ENCODE data around the gene GCC1. TPM values are rescaled to one million over a fixed set of nuclear protein-coding genes. Genes with fewer than 3 reads are reported as not detected.
"Not testable (repeated sequence)": the region's sequence is repeated elsewhere in the genome, so short reads cannot be mapped to it uniquely, and the experiment has no call there.

The GCC1 gene
- total and polyA plus RNA-seq, 8 donors = 11.1 to 16.9 (median 13.1) TPM

DNA sequence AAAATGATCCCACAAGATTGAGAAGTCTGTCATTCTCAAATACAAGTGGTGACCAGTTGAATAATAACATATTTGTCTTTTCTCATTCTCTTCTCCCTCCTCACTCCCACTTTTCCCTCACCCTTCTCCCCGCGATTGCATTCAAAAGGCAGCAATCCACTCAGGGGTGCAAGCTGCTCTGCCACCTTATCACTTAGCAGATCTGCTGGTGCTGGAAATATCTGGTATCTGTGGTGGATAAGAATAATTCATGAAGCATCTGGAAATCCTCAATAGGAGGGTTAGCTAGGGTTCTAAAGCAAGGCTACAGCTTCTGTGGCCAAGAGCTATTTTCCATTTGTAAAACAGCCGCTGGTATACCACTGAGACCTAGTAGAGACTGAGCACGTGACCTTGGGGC is 43.8 kb downstream of the GCC1 start:
- no peaks in the 10 kb centered on the region for H3K4me1 ChIP-seq
- H3K27me3 ChIP-seq = peaks cover 16 to 31% of the 10 kb centered on the region in 2 donors
- no peaks in the 10 kb centered on the region for H3K36me3 ChIP-seq
- TF ChIP-seq, protein P1, sequence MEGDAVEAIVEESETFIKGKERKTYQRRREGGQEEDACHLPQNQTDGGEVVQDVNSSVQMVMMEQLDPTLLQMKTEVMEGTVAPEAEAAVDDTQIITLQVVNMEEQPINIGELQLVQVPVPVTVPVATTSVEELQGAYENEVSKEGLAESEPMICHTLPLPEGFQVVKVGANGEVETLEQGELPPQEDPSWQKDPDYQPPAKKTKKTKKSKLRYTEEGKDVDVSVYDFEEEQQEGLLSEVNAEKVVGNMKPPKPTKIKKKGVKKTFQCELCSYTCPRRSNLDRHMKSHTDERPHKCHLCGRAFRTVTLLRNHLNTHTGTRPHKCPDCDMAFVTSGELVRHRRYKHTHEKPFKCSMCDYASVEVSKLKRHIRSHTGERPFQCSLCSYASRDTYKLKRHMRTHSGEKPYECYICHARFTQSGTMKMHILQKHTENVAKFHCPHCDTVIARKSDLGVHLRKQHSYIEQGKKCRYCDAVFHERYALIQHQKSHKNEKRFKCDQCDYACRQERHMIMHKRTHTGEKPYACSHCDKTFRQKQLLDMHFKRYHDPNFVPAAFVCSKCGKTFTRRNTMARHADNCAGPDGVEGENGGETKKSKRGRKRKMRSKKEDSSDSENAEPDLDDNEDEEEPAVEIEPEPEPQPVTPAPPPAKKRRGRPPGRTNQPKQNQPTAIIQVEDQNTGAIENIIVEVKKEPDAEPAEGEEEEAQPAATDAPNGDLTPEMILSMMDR (IDR thresholded peaks at IDR 0.05) = no peak
- intact Hi-C loops (cut with DNase I) = no loop called here
- DNase-seq (no peak), ATAC-seq (no peak)
- no peak overlapping the region for H3K4me3 ChIP-seq
- no peak overlapping the region for H3K27ac ChIP-seq
- H3K9me3 ChIP-seq = peaks cover 0 to 10% of the 10 kb centered on the region in 2 donors

DNA sequence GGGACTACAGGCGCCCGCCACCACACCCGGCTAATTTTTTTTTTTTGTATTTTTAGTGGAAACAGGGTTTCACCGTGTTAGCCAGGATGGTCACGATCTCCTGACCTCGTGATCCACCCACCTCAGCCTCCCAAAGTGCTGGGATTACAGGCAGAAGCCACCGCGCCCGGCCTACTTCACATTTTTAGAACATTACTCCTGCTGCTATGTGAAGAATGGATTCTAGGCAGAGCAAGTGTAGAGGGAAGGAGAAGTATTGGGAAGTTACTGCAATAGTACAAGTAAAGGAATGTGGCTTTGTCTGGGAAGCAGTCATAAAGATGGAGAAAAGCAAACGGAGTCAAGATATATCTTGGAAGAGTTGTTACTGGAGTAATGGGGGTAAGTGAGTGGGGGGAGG is 44.9 kb downstream of the GCC1 start:
- peaks cover 18 to 42% of the 10 kb centered on the region in 2 donors for H3K27me3 ChIP-seq
- H3K4me3 ChIP-seq; H3K27ac ChIP-seq; H3K36me3 ChIP-seq; ATAC-seq; DNase-seq; intact Hi-C loops (cut with DNase I); H3K4me1 ChIP-seq; H3K9me3 ChIP-seq: not testable (repeated sequence)

DNA sequence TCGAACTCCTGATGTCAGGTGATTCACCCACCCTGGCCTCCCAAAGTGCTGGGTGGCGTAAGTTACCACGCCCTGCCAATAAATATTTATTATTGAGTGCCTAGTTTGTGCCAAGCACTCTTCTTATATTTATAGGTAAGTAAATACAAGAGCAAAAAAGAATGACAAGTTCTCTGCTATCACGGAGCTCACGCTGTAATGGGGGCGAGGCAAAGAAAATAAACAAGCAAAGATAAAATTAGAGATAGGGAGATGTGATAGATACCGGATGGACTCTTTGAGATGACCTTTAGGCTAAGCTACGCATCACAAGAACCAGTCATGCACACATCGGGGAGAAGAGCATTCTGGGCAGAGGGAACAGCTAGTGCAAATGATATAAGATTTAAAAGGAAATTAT is 46.3 kb downstream of the GCC1 start:
- Histone ChIP-seq H3K4me1 (no peaks in the 10 kb centered on the region), H3K36me3 (no peaks in the 10 kb centered on the region), H3K4me3 (no peak overlapping the region), H3K27ac (no peak overlapping the region), H3K9me3 (no peaks in the 10 kb centered on the region), H3K27me3 (peaks cover 18 to 54% of the 10 kb centered on the region in 2 donors)
- ATAC-seq = no peak
- intact Hi-C loops (cut with DNase I) = no loop called here
- DNase-seq = no peak
- TF ChIP-seq, protein P1 (IDR thresholded peaks at IDR 0.05) = no peak

DNA sequence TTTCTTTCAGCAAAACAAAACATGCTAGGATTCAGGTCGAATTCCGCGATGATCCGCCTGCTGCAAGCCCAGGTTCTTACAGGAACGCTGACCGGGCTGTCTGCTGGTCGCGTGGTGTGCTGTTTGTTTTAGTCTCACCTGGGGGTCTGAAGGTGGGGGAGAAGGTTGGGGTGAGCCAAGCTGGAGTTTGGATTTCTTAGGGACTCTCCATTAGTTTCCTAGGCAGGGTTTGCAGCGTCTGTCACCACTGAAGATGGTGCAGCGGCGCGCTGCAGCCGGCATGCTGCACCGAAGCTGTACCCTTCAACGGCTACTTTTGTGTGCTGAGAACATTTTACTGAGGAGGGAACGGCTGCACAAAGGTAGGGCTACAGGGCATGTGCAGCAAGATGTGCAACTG is 48.7 kb downstream of the GCC1 start:
- TF ChIP-seq, protein P1 (IDR thresholded peaks at IDR 0.05) = no peak
- Histone ChIP-seq H3K27ac (no peak overlapping the region), H3K9me3 (no peaks in the 10 kb centered on the region), H3K27me3 (peaks cover 18 to 54% of the 10 kb centered on the region in 2 donors), H3K36me3 (no peaks in the 10 kb centered on the region), H3K4me1 (no peaks in the 10 kb centered on the region), H3K4me3 (no peak overlapping the region)
- DNase-seq = no peak
- ATAC-seq = no peak
- intact Hi-C loops (cut with DNase I) = no loop called here

DNA sequence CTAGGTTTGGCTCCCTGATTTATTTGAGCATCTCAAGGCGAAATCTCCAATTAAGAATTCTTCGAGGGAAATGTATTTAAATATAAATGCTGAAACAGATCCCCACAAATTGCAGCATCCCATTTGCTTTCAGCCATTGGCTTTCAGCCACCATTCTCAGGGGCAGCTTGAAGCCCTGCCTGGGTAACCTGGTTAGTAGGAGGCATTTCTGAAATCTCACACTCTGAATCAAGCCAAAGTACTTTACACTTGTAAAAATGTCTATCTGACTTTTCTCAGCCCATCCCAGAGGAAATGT is 49.1 kb downstream of the GCC1 start:
- no peaks in the 10 kb centered on the region for H3K9me3 ChIP-seq
- DNase-seq (no peak), ATAC-seq (no peak)
- no peaks in the 10 kb centered on the region for H3K36me3 ChIP-seq
- H3K4me1 ChIP-seq = no peaks in the 10 kb centered on the region
- peaks cover 18 to 54% of the 10 kb centered on the region in 2 donors for H3K27me3 ChIP-seq
- intact Hi-C loops (cut with DNase I) = no loop called here
- no peak overlapping the region for H3K4me3 ChIP-seq
- TF ChIP-seq, protein P1 (IDR thresholded peaks at IDR 0.05) = no peak
- no peak overlapping the region for H3K27ac ChIP-seq

DNA sequence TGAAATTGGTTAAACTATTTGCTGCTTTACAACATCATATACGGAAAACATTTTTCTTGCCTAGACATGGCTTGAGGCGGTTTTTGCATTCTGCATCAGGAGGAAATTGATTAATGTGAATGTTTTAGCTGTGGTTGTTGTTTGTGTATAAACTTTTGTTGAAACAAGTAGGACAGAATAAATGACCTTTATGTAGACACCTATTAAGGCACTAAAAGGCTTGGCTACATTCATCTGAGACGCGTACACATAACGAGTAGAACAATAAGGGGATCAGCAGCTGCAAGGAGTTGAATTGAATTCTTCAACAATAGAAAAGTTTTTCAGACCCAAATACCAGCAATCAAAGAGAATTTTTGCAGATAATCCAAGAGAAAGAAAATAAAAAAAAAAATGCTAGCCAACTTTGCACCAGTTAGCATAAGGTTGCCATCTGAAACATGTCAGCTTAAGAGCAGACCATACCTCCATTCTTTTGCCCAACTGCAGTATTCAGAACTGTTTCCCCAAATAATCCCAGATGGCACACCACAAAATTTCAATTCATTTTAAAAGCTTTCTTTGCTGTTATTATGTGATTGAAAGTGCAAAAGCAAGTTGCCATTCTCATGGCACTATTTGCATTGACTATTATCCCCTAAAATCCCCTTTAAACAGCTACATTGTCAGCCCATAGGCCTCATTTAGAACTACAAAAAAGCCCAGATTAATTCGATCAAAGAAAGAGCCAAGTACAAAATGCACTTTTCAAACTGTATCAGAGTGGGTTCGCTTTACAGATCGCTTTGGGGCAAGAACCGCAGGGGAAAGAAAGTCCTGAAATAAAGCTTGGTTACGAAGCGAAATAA is 49.6 kb downstream of the GCC1 start:
- intact Hi-C loops (cut with DNase I) = no loop called here
- no peaks in the 10 kb centered on the region for H3K9me3 ChIP-seq
- H3K4me3 ChIP-seq = no peak overlapping the region
- DNase-seq = no peak
- no peak overlapping the region for H3K27ac ChIP-seq
- TF ChIP-seq, protein P1 (IDR thresholded peaks at IDR 0.05) = no peak
- peaks cover 18 to 54% of the 10 kb centered on the region in 2 donors for H3K27me3 ChIP-seq
- no peak for ATAC-seq
- no peaks in the 10 kb centered on the region for H3K4me1 ChIP-seq
- no peaks in the 10 kb centered on the region for H3K36me3 ChIP-seq
